ENCODE results near the gene CERS6.
"Not testable (repeated sequence)": the region's sequence is repeated elsewhere in the genome, so short reads cannot be mapped to it uniquely, and the experiment has no call there.

CERS6 gene

GRCh38 chr2:168662651-168663208 is 206.7 kb downstream of the CERS6 start:
- in situ Hi-C loops (cut with MboI; ENCODE audit: low sequenced_read_pairs): no loop called here

- in situ Hi-C loops (cut with MboI; ENCODE audit: low sequenced_read_pairs): no loop called here
These were observed 207.9 kb downstream of the CERS6 start for GRCh38 chr2:168663993-168664392.

GRCh38 chr2:168664715-168665114 is 208.6 kb downstream of the CERS6 start:
- in situ Hi-C loops (cut with MboI; ENCODE audit: low sequenced_read_pairs): not testable (repeated sequence)

GRCh38 chr2:168666339-168666738 is 210.3 kb downstream of the CERS6 start:
- in situ Hi-C loops (cut with MboI; ENCODE audit: low sequenced_read_pairs): no loop called here

GRCh38 chr2:168667156-168667555 is 211.1 kb downstream of the CERS6 start:
- in situ Hi-C loops (cut with MboI; ENCODE audit: low sequenced_read_pairs): no loop called here

GRCh38 chr2:168669151-168669550 is 213.1 kb downstream of the CERS6 start:
- in situ Hi-C loops (cut with MboI; ENCODE audit: low sequenced_read_pairs): no loop called here

GRCh38 chr2:168670478-168670877 is 214.4 kb downstream of the CERS6 start:
- in situ Hi-C loops (cut with MboI; ENCODE audit: low sequenced_read_pairs): no loop called here

GRCh38 chr2:168671932-168672331 is 215.9 kb downstream of the CERS6 start:
- in situ Hi-C loops (cut with MboI; ENCODE audit: low sequenced_read_pairs): no loop called here

GRCh38 chr2:168673265-168674189 is 217.5 kb downstream of the CERS6 start:
- in situ Hi-C loops (cut with MboI; ENCODE audit: low sequenced_read_pairs): no loop called here

GRCh38 chr2:168678153-168678853 is 222.2 kb downstream of the CERS6 start:
- in situ Hi-C loops (cut with MboI; ENCODE audit: low sequenced_read_pairs): no loop called here

GRCh38 chr2:168679081-168679480 is 223.0 kb downstream of the CERS6 start:
- in situ Hi-C loops (cut with MboI; ENCODE audit: low sequenced_read_pairs): no loop called here

- in situ Hi-C loops (cut with MboI; ENCODE audit: low sequenced_read_pairs): no loop called here
These were observed 223.8 kb downstream of the CERS6 start for GRCh38 chr2:168679741-168680310.

GRCh38 chr2:168683996-168684395 is 227.9 kb downstream of the CERS6 start:
- in situ Hi-C loops (cut with MboI; ENCODE audit: low sequenced_read_pairs): no loop called here

- in situ Hi-C loops (cut with MboI; ENCODE audit: low sequenced_read_pairs): no loop called here
These were observed 229.0 kb downstream of the CERS6 start for GRCh38 chr2:168684921-168685599.

GRCh38 chr2:168685600-168686451 is 229.8 kb downstream of the CERS6 start:
- in situ Hi-C loops (cut with MboI; ENCODE audit: low sequenced_read_pairs): no loop called here

GRCh38 chr2:168686452-168687191 is 230.6 kb downstream of the CERS6 start:
- in situ Hi-C loops (cut with MboI; ENCODE audit: low sequenced_read_pairs): no loop called here

GRCh38 chr2:168687314-168687713 is 231.2 kb downstream of the CERS6 start:
- in situ Hi-C loops (cut with MboI; ENCODE audit: low sequenced_read_pairs): no loop called here

- in situ Hi-C loops (cut with MboI; ENCODE audit: low sequenced_read_pairs): no loop called here
These were observed 234.4 kb downstream of the CERS6 start for GRCh38 chr2:168690381-168690885.

GRCh38 chr2:168691221-168691620 is 235.1 kb downstream of the CERS6 start:
- in situ Hi-C loops (cut with MboI; ENCODE audit: low sequenced_read_pairs): no loop called here
